ENCODE data around the gene SEMA3E.
A peak's percentile ranks its signal among the peaks of the same experiment; 100 is the strongest.

DNA sequence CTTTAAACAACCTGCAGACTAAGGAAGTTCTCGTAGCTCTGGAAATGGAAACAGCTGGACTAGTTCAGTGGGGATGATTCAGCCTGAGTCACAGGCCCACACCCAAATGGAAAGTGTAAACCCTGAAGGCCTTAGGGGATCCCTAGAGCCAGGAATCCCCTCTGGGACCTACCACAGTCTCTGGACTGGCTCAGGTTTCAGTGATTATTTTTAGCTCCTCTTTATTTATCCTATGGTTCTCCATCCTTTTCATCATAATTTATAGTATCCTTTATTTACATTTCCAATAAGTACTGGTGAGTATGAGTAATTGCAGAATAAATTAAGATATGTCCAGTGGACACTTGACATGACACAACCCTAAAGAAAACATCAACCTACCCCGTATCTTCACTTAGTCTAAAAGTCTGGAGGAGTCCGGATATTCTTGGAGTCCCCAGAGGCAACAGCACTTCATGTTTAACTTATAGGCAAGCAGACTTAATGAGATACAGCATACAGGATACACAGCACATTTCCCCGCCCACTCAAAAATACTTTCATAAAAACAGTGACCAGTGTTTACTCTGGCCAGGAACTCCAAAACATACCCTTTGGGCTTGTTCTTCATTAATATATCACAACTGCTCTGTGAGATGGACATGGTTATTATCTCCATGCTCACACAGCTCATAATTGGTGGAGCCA is 28.4 kb upstream of the SEMA3E start:
- TF ChIP-seq, protein P1, sequence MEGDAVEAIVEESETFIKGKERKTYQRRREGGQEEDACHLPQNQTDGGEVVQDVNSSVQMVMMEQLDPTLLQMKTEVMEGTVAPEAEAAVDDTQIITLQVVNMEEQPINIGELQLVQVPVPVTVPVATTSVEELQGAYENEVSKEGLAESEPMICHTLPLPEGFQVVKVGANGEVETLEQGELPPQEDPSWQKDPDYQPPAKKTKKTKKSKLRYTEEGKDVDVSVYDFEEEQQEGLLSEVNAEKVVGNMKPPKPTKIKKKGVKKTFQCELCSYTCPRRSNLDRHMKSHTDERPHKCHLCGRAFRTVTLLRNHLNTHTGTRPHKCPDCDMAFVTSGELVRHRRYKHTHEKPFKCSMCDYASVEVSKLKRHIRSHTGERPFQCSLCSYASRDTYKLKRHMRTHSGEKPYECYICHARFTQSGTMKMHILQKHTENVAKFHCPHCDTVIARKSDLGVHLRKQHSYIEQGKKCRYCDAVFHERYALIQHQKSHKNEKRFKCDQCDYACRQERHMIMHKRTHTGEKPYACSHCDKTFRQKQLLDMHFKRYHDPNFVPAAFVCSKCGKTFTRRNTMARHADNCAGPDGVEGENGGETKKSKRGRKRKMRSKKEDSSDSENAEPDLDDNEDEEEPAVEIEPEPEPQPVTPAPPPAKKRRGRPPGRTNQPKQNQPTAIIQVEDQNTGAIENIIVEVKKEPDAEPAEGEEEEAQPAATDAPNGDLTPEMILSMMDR (IDR thresholded peaks at IDR 0.05), result no peak
- TF ChIP-seq, protein P2, sequence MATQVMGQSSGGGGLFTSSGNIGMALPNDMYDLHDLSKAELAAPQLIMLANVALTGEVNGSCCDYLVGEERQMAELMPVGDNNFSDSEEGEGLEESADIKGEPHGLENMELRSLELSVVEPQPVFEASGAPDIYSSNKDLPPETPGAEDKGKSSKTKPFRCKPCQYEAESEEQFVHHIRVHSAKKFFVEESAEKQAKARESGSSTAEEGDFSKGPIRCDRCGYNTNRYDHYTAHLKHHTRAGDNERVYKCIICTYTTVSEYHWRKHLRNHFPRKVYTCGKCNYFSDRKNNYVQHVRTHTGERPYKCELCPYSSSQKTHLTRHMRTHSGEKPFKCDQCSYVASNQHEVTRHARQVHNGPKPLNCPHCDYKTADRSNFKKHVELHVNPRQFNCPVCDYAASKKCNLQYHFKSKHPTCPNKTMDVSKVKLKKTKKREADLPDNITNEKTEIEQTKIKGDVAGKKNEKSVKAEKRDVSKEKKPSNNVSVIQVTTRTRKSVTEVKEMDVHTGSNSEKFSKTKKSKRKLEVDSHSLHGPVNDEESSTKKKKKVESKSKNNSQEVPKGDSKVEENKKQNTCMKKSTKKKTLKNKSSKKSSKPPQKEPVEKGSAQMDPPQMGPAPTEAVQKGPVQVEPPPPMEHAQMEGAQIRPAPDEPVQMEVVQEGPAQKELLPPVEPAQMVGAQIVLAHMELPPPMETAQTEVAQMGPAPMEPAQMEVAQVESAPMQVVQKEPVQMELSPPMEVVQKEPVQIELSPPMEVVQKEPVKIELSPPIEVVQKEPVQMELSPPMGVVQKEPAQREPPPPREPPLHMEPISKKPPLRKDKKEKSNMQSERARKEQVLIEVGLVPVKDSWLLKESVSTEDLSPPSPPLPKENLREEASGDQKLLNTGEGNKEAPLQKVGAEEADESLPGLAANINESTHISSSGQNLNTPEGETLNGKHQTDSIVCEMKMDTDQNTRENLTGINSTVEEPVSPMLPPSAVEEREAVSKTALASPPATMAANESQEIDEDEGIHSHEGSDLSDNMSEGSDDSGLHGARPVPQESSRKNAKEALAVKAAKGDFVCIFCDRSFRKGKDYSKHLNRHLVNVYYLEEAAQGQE (IDR thresholded peaks at IDR 0.05; ENCODE audit: low read depth, low read length), result no peak
- TF ChIP-seq JUND (IDR thresholded peaks at IDR 0.05), result peak; percentile 95
- TF ChIP-seq, protein P3, sequence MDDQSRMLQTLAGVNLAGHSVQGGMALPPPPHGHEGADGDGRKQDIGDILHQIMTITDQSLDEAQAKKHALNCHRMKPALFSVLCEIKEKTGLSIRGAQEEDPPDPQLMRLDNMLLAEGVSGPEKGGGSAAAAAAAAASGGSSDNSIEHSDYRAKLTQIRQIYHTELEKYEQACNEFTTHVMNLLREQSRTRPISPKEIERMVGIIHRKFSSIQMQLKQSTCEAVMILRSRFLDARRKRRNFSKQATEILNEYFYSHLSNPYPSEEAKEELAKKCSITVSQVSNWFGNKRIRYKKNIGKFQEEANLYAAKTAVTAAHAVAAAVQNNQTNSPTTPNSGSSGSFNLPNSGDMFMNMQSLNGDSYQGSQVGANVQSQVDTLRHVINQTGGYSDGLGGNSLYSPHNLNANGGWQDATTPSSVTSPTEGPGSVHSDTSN (IDR thresholded peaks at IDR 0.05), result peak; percentile 52; the same call in 1 of the 2 replicates
- TF ChIP-seq, protein P4, sequence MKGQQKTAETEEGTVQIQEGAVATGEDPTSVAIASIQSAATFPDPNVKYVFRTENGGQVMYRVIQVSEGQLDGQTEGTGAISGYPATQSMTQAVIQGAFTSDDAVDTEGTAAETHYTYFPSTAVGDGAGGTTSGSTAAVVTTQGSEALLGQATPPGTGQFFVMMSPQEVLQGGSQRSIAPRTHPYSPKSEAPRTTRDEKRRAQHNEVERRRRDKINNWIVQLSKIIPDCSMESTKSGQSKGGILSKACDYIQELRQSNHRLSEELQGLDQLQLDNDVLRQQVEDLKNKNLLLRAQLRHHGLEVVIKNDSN (IDR thresholded peaks at IDR 0.05; ENCODE audit: borderline replicate concordance, low read depth), result no peak

All from SK-N-SH (cell line).